NT2/D1 (cell line): ENCODE measurements around the gene PLPPR4.

ENCODE experiments used
- SUZ12 ChIP-seq: IDR thresholded peaks from 2 replicates; pipeline ENCODE4 v1.6.1; 2011; ENCODE audit not compliant: insufficient read length, insufficient read depth; ENCODE audit errors: extremely low read depth
- YY1 ChIP-seq: IDR thresholded peaks from 2 replicates; pipeline ENCODE4 v1.6.1; 2011; ENCODE audit not compliant: insufficient read length, insufficient read depth
- ZNF274 ChIP-seq: IDR thresholded peaks from 2 replicates; pipeline ENCODE4 v1.6.1; 2011; ENCODE audit warnings: mild to moderate bottlenecking, low read depth, low read length

DNA sequence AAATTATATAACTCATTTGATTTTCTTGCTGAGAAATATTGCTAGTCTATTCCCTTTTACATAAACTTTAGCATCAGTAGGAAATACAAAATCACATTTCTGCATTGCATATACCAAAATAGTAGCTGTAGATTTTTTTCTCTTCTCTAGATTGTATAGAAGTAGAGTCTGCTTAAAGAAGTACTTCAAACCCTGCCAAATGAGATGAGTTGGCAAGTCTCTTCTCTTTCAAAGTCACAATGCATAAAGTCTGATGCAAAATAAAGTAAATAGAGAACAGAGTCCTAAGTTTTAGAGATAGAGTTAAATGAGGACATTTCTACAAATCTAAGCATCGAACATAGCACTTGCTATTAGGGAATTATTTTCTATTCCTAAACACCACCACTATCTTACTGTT lies 6.4 kb downstream of the PLPPR4 start:
- TF ChIP-seq ZNF274 (no peak), YY1 (no peak), SUZ12 (no peak)
